HG03442 (cell line): ENCODE data around the gene USP8.

Experiments used
- ATAC-seq: cut with Tn5 transposase; IDR thresholded peaks from one replicate; pipeline ENCODE4 v1.9.1; 2021; ENCODE audit warnings: mild to moderate bottlenecking, moderate library complexity; ENCODE audit not compliant: unreplicated experiment

The USP8 gene

DNA sequence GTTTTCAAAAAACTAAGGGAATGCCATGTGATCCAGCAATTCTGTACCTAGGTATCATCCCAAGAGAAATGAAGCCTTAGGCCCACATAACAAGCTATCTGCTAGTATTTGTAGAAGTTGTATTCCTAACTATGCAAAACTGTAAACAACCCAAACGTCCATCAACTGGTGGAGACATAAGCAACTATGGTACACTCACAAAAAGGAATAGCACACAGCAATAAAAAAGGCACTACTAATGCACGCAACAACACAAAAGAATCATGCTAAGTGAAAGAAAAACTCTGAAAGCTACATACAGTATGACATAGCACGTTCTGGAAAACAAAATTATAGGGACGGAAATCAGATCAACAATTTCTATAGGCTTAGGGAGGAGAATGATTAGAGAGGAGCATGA lies 107.0 kb downstream of the USP8 start:
- no peak for ATAC-seq

DNA sequence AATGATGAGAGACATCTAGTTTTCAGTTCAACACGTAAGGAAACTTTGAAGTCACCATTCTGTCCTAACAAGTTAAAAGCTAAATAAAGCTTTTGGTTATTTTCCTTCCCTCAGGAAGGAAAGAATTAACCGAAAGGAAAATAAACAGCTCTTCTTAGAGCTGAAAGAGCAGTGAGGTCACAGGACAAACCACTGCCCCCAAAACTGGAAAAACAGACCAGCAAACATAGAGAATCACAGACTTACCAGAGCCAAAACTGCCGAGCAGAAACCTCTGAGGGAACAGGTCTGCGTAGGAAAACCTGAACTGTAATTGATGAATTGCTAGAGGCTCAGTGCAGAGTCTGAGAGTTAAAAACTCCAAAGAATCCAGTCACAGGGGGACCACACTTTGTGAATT lies 107.6 kb downstream of the USP8 start:
- ATAC-seq = no peak

DNA sequence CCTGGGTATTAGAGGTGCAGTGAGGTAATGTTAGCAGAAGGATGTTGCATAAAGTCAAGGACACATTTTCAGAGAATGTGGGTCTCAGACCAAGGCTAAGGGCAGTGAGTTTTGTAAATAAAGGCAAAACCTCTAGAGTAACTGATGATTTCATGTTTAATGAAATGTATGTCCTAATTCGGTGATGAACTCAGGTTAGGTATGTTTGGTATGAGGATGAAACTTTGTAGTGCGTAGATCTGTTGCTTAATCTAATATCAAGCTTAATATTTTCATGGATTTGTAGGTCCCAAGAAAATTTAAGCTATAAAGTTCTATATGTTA lies 118.6 kb downstream of the USP8 start:
- no peak for ATAC-seq

DNA sequence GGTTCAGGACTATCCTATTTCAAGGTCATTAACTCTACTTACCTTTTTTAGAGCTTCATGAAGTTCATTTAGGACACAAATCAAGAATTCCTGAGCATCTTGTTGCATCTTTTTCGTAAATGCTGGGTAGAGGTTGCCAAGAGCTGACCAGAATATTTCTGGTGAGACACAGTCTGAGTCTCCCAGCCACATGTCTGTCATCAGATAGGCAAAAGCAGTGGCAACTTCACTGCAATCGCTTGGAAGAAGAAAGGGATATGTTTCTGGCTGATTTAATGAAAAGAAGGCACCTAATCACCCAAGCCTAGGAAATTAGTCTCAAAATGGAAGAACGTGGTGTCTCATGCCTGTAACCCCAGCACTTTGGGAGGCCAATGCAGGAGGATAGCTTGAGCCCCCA lies 119.4 kb downstream of the USP8 start:
- ATAC-seq = no peak

DNA sequence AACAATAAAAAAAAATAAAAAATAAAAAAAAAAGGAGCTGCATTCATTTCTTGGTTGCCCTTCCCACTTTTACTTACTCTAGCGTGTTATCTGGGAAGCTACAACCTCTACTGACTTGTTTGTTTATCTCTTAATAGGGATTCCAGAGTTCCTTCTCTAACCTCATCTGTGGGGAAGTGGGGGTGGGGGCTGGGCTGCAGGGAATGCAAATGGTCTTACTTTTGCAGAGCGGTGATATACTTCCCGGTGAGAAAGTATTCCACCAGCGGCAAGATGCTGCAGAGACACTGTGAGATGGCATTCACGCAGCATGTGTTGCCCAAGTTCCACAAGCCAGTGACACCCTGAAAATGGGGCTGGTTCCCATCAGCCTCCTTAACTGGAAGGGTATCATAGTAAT lies 120.2 kb downstream of the USP8 start:
- ATAC-seq = no peak

DNA sequence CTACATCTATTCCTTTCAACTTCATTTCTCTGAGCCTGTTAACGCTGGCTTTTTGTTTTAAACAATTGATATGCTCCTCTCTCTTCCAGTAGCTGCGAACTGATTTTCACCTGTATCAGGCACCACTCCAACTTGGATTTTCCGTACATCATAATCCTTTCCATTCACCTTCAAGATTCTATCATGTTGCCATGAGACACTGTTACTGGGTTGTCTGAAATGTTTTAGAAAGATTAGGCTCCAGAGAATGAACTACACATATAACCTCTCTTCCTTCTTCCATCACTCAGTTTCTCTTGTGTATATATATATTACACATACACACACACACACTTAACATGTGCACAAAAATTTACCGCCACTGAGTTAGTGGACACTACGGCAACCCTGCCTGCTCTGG lies 122.4 kb downstream of the USP8 start, which contains the start of gene USP50:
TSS of gene USP50 (minus strand) at position 101 of the 400 bp plus-strand sequence. CDS start 141 bp downstream, outside the sequence.
- no peak for ATAC-seq

DNA sequence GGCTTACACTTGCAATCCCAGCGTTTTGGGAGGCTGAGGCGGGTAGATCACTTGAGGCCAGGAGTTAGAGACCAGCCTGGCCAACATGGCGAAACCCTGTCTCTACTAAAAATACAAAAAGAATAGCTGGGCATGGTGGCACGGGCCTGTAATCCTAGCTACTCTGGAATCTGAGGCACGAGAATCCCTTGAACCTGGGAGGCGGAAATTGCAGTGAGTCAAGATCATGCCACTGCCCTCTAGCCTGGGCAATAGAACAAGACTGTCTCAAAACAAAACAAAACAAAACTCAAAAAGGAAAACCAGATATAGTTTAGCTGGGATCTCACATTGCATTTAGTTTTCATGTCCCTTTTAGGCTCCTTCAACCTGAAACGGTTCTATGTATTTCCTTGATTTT lies 125.1 kb downstream of the USP8 start:
- ATAC-seq = no peak

DNA sequence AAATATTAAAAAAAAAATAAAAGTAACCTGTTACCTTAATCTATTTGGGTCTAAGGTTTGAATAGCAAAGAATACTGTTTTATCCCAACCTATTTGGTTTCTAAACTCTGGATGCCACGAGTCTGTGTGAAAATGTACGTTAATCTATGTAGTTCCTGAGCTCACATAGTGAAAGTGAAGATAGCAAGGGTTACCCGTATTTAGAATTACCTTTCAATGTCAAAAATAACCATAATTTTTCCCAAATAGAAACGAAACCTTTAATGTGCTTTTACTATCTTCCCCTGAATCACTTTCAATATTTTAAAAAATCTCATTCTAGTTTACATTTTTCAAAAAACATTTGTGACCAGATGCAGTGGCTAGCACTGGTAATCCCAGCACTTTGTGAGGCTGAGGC lies 128.0 kb downstream of the USP8 start:
- no peak for ATAC-seq

DNA sequence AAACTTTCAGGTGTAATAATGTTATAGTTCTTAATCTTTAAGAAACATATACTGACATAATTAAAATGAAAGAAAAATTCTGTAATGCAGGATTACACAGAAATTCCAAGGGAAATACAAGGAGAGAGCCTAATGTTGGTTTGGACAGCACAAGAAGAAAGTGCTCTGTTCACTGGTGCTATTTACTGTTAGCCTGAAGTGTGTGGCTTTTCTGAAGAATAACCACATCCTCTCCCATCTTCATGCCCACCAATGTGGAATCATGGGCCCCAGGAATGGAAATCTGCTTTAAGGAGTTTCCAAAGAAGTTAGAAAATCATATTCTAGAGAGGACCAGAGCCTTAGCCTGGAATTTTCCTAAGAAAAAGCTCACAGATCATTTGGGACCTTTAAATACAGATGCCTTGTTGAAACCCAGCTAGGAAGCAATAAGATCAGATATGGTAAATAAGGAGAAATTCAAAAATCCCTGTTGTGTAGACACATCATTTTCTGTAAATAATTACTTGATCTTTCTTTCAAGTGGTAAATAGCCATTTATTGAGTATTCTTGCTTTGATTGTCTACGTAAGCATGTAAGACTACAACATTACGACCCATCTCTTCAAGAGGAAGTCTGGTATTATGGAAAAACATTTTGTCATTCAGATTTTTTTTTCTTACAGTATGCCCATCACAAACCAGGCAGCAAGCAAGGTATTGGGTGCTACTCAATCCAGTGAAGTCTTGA lies 132.6 kb downstream of the USP8 start:
- ATAC-seq = no peak

DNA sequence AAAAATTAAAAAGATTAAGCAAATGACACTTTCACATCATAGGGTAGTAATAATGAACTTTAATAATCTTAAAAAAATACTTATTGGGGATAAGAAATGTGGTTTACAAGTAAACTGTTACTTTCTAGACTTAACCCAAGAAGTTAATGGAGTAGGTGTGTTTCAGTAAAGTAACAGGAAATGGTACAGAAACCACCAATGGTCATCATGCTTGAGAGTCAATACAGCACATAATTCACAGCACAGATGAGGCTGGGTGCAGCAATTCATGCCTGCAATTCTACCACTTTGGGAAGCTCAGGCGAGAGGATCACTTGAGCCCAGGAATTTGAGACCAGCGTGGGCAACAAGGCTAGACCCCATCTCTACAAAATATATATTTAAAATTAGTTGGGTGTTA lies 133.8 kb downstream of the USP8 start:
- ATAC-seq = no peak

DNA sequence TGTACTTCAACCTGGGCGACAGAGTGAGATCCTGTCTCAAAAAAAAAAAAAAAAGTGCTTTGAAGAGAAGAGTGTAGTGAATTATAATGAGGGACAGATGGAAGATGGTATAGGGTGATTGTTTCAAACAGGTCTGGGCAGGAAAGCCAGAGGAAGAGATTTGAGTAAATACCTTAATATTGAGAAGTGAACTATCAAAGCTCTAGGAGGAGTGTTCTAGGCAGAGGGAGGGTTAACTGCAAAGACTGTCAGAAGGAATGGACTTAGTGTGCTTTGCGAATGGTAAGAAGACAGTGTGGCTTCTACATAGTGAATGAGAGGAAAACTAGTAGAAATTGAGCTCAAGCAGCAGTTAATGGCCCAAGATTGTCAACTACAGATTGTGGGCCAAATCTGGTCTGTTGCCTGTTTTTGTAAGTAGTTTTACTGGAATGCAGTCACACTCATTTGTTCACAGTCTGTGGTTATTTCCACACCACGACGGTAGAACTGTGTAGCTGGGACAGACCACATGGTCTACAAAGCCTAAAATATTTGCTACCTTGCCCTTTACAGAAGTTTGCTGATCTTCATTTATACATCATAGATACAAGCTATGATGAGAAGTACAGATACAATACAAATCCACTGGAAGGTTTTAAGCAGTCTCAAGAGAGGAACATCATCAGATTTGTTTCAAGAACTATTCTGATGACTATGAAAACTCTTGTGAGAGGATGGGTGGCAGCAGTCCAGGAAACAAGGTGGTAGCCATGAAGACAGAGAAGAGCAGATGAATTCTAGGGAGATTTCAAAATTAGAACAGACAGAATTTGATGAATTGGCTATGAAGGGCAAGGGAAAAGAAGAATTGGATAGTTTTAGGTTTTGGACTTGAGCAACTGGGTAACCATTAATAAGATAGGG lies 138.8 kb downstream of the USP8 start:
- no peak for ATAC-seq

DNA sequence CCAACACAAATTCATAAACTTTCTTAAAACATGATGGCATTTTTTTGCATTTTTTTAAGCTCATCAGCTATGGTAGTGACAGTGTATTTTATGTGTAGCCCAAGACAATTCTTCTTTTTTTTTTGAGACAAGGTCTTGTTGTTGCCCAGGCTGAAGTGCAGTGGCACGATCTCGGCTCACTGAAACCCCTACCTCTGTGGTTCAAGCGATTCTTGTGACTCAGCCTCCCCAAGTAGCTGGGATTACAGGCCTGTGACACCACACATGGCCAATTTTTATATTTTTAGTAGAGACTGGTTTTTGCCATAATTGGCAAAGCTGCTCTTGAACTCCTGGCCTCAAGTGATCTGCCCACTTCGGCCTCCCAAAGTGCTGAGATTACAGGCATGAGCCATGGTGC lies 139.6 kb downstream of the USP8 start:
- no peak for ATAC-seq
